GM18526 (cell line): ENCODE measurements around the gene PSD2.

ENCODE experiments used
- POLR2A ChIP-seq: IDR thresholded peaks from 3 replicates; pipeline ENCODE4 v1.6.1; 2011; ENCODE audit not compliant: insufficient read length; ENCODE audit errors: extremely low read depth

Gene PSD2

GRCh38 chr5:139880416-139881142 is 85.0 kb downstream of the PSD2 start:
- no peak for TF ChIP-seq POLR2A

- TF ChIP-seq POLR2A: no peak
Measured at GRCh38 chr5:139881143-139881733, 85.6 kb downstream of the PSD2 start.

- TF ChIP-seq POLR2A: no peak
Measured at GRCh38 chr5:139882316-139882715, 86.7 kb downstream of the PSD2 start.

- no peak for TF ChIP-seq POLR2A
Measured at GRCh38 chr5:139882961-139883539, 87.4 kb downstream of the PSD2 start.

- no peak for TF ChIP-seq POLR2A
Measured at GRCh38 chr5:139884144-139884543, 88.5 kb downstream of the PSD2 start.

- no peak for TF ChIP-seq POLR2A
Measured at GRCh38 chr5:139884734-139885133, 89.1 kb downstream of the PSD2 start.

- TF ChIP-seq POLR2A: no peak
Measured at GRCh38 chr5:139885172-139885856, 89.7 kb downstream of the PSD2 start.

- TF ChIP-seq POLR2A: no peak
Measured at GRCh38 chr5:139885857-139886208, 90.2 kb downstream of the PSD2 start.

GRCh38 chr5:139886213-139886612 is 90.6 kb downstream of the PSD2 start:
- no peak for TF ChIP-seq POLR2A

- TF ChIP-seq POLR2A: no peak
Measured at GRCh38 chr5:139888370-139888769, 92.8 kb downstream of the PSD2 start.

GRCh38 chr5:139889410-139889809 is 93.8 kb downstream of the PSD2 start:
- TF ChIP-seq POLR2A: no peak

- no peak for TF ChIP-seq POLR2A
Measured at GRCh38 chr5:139893873-139894272, 98.3 kb downstream of the PSD2 start.
